Caco-2 (cell line): ENCODE data around the gene STAP1. TPM values are rescaled to one million over a fixed set of nuclear protein-coding genes. Genes with fewer than 3 reads are reported as not detected.

ENCODE experiments used
- BruUV-seq: library from RNA; stranded (reverse); fragments of 400-500 nt; replicated peaks from 2 replicates; lab custom pipeline; 2021; lab: Mats Ljungman, UMichigan
- CTCF ChIA-PET: fragments of 300-600 bp; sonication (Branson Sonifier 250); formaldehyde crosslinking; loops from one replicate; lab custom pipeline; 2022; ENCODE audit warnings: antibody characterized with exemption; lab: Charles Lee
- POLR2A ChIA-PET: fragments of 300-600 bp; sonication (Branson Sonifier 250); formaldehyde crosslinking; loops from one replicate; lab custom pipeline; 2022; ENCODE audit warnings: antibody characterized with exemption; lab: Charles Lee
- DNase-seq, 2 experiments: peaks; one replicate each; pipeline versions ENCODE4 v3.0.0 to v3.0.0-alpha.2; 2020 to 2022
- H3K27me3 ChIP-seq: replicated peaks from 2 replicates; pipeline ENCODE4 v1.6.0; 2011; ENCODE audit warnings: low read length; ENCODE audit not compliant: control insufficient read depth, insufficient read depth
- H3K36me3 ChIP-seq: 2 replicates; pipeline ENCODE4 v1.5.1; 2011; ENCODE audit warnings: low read length; ENCODE audit not compliant: control insufficient read depth, insufficient read depth
- H3K4me1 ChIP-seq: fragments of 250-450 bp; sonication (Bioruptor Pico); 2 replicates; pipeline ENCODE4 v1.5.1; 2020; ENCODE audit warnings: mild to moderate bottlenecking
- H3K4me3 ChIP-seq: 2 replicates; pipeline ENCODE4 v1.5.1; 2011; ENCODE audit warnings: low read depth, mild to moderate bottlenecking, control low read depth, low read length
- H3K9me3 ChIP-seq: fragments of 250-450 bp; sonication (Bioruptor Pico); 2 replicates; pipeline ENCODE4 v1.5.1; 2020; ENCODE audit warnings: mild to moderate bottlenecking, moderate library complexity
- H3K27ac Mint-ChIP-seq: one replicate; pipeline ENCODE4 v1.8.0; 2022; ENCODE audit warnings: mixed read lengths; ENCODE audit not compliant: unreplicated experiment
- H3K27me3 Mint-ChIP-seq: one replicate; pipeline ENCODE4 v1.8.0; 2022; ENCODE audit warnings: mixed read lengths; ENCODE audit not compliant: insufficient read depth, unreplicated experiment
- H3K36me3 Mint-ChIP-seq: one replicate; pipeline ENCODE4 v1.8.0; 2022; ENCODE audit warnings: mild to moderate bottlenecking, mixed read lengths; ENCODE audit not compliant: insufficient read depth, unreplicated experiment
- H3K4me1 Mint-ChIP-seq: one replicate; pipeline ENCODE4 v1.8.0; 2022; ENCODE audit warnings: low read depth, mixed read lengths; ENCODE audit not compliant: unreplicated experiment
- H3K4me3 Mint-ChIP-seq: one replicate; pipeline ENCODE4 v1.8.0; 2022; ENCODE audit warnings: mild to moderate bottlenecking, moderate library complexity, mixed read lengths; ENCODE audit not compliant: unreplicated experiment
- H3K9me3 Mint-ChIP-seq: one replicate; pipeline ENCODE4 v1.8.0; 2022; ENCODE audit warnings: mixed read lengths; ENCODE audit not compliant: unreplicated experiment
- CTCF ChIP-seq, 2 experiments: fragments of 200-600 bp in 1 of 2; IDR thresholded peaks; 1 replicate in 1 of 2; 2 replicates in 1 of 2; pipeline versions ENCODE4 v1.5.1 to v1.8.0; 2011 to 2022; ENCODE audit warnings: antibody characterized with exemption in 1 of 2, control low read depth in 1 of 2, inconsistent platforms in 1 of 2, low read depth in 1 of 2, low read length in 1 of 2, mild to moderate bottlenecking in 1 of 2, moderate library complexity in 1 of 2; ENCODE audit not compliant: insufficient read depth in 1 of 2, severe bottlenecking in 1 of 2, unreplicated experiment in 1 of 2
- intact Hi-C: fragments of 100-400 bp; cut with micrococcal nuclease; formaldehyde crosslinking; loops from one replicate; pipeline ENCODE4 v1.10.0; 2022; ENCODE audit not compliant: unreplicated experiment
- total RNA-seq: library from RNA; stranded (reverse); gene quantifications from 2 replicates; pipeline ENCODE4 v1.2.3, GENCODE V29; 2022

Gene STAP1
- total RNA-seq, 1 experiment from 2014 or later: not detected

- no peak for TF ChIP-seq CTCF (IDR thresholded peaks at IDR 0.05; ENCODE audit: insufficient read depth in 1 of 2, low read depth in 1 of 2, low read length in 1 of 2, severe bottlenecking in 1 of 2, unreplicated experiment in 1 of 2)
- Mint-ChIP-seq H3K27ac (no peak overlapping the region), H3K4me3 (no peak overlapping the region), H3K27me3 (no peaks in the 10 kb centered on the region), H3K36me3 (no peaks in the 10 kb centered on the region), H3K4me1 (no peaks in the 10 kb centered on the region), H3K9me3 (no peaks in the 10 kb centered on the region)
- Histone ChIP-seq H3K4me1 (no peaks in the 10 kb centered on the region), H3K27me3 (no peaks in the 10 kb centered on the region), H3K36me3 (no peaks in the 10 kb centered on the region), H3K9me3 (peaks cover 12% of the 10 kb centered on the region), H3K4me3 (no peak overlapping the region)
- intact Hi-C loops: no loop called here
- no TSS peak for BruUV-seq
- CTCF ChIA-PET: no interaction called here
- DNase-seq: no peak
- POLR2A ChIA-PET: no interaction called here
Measured at GRCh38 chr4:67608027-67608426, 49.5 kb downstream of the STAP1 start.

- H3K9me3 ChIP-seq: peaks cover 12% of the 10 kb centered on the region
- no peaks in the 10 kb centered on the region for H3K9me3 Mint-ChIP-seq
- H3K27me3 ChIP-seq: no peaks in the 10 kb centered on the region
- no peaks in the 10 kb centered on the region for H3K4me1 ChIP-seq
- no peak overlapping the region for H3K4me3 ChIP-seq
- no TSS peak for BruUV-seq
- no peaks in the 10 kb centered on the region for H3K4me1 Mint-ChIP-seq
- H3K36me3 Mint-ChIP-seq: peaks cover 36% of the 10 kb centered on the region
- no peaks in the 10 kb centered on the region for H3K36me3 ChIP-seq
- DNase-seq: no peak
- CTCF ChIA-PET: no interaction called here
- TF ChIP-seq CTCF (IDR thresholded peaks at IDR 0.05; ENCODE audit: insufficient read depth in 1 of 2, low read depth in 1 of 2, low read length in 1 of 2, severe bottlenecking in 1 of 2, unreplicated experiment in 1 of 2): no peak
- no peaks in the 10 kb centered on the region for H3K27me3 Mint-ChIP-seq
- POLR2A ChIA-PET: no interaction called here
- no peak overlapping the region for H3K4me3 Mint-ChIP-seq
- intact Hi-C loops: no loop called here
- no peak overlapping the region for H3K27ac Mint-ChIP-seq
Measured at GRCh38 chr4:67614186-67614585, 55.7 kb downstream of the STAP1 start.

GRCh38 chr4:67615119-67615518 lies 56.6 kb downstream of the STAP1 start:
- Mint-ChIP-seq H3K9me3 (no peaks in the 10 kb centered on the region), H3K4me1 (no peaks in the 10 kb centered on the region), H3K4me3 (no peak overlapping the region), H3K27ac (no peak overlapping the region), H3K36me3 (peaks cover 45% of the 10 kb centered on the region), H3K27me3 (no peaks in the 10 kb centered on the region)
- no peak overlapping the region for H3K4me3 ChIP-seq
- BruUV-seq: no TSS peak
- no peaks in the 10 kb centered on the region for H3K27me3 ChIP-seq
- no peaks in the 10 kb centered on the region for H3K4me1 ChIP-seq
- no peak for TF ChIP-seq CTCF (IDR thresholded peaks at IDR 0.05; ENCODE audit: insufficient read depth in 1 of 2, low read depth in 1 of 2, low read length in 1 of 2, severe bottlenecking in 1 of 2, unreplicated experiment in 1 of 2)
- H3K9me3 ChIP-seq: peaks cover 12% of the 10 kb centered on the region
- POLR2A ChIA-PET: no interaction called here
- DNase-seq: no peak
- CTCF ChIA-PET: no interaction called here
- intact Hi-C loops: no loop called here
- no peaks in the 10 kb centered on the region for H3K36me3 ChIP-seq
